ENCODE data around the gene SUCLG2. TPM values are rescaled to one million over a fixed set of nuclear protein-coding genes. Genes with fewer than 3 reads are reported as not detected.

SUCLG2 gene
- total RNA-seq, 2 experiments from 2014 or later: 81.3 to 85.3 TPM

GRCh38 chr3:67384016-67384415 lies 270.4 kb downstream of the SUCLG2 start:
- CTCF ChIA-PET: interaction anchor here (0.7 to 6.6 kb wide), 5 partner anchors 22 to 406 kb away, joined by 3 to 40 read pairs (median 6); no protein-coding TSS in a partner anchor
- peaks cover 9% of the 10 kb centered on the region for H3K9me3 Mint-ChIP-seq
- H3K27me3 Mint-ChIP-seq (ENCODE audit: low read depth): no peaks in the 10 kb centered on the region
- intact Hi-C loops (cut with micrococcal nuclease): loop anchor here (2.0 to 10.0 kb wide), 3 partner anchors 221 to 1491 kb away; no protein-coding TSS in a partner anchor
- H3K4me3 Mint-ChIP-seq: no peak overlapping the region
- H3K27ac Mint-ChIP-seq: no peak overlapping the region
- H3K36me3 Mint-ChIP-seq (ENCODE audit: low read depth): peaks cover 35% of the 10 kb centered on the region
- DNase-seq: no peak
- peaks cover 23% of the 10 kb centered on the region for H3K4me1 Mint-ChIP-seq (ENCODE audit: low read depth)

GRCh38 chr3:67383379-67383778 lies 271.0 kb downstream of the SUCLG2 start:
- peaks cover 9% of the 10 kb centered on the region for H3K9me3 Mint-ChIP-seq
- no peak for DNase-seq
- H3K4me1 Mint-ChIP-seq (ENCODE audit: low read depth): peaks cover 18% of the 10 kb centered on the region
- H3K4me3 Mint-ChIP-seq: no peak overlapping the region
- H3K27ac Mint-ChIP-seq: no peak overlapping the region
- intact Hi-C loops (cut with micrococcal nuclease): loop anchor here (10.0 kb wide), 2 partner anchors 861 to 1491 kb away; no protein-coding TSS in a partner anchor
- CTCF ChIA-PET: interaction anchor here (0.7 to 6.6 kb wide), 5 partner anchors 21 to 407 kb away, joined by 3 to 40 read pairs (median 6); no protein-coding TSS in a partner anchor
- H3K27me3 Mint-ChIP-seq (ENCODE audit: low read depth): no peaks in the 10 kb centered on the region
- H3K36me3 Mint-ChIP-seq (ENCODE audit: low read depth): peaks cover 31% of the 10 kb centered on the region

- no peak overlapping the region for H3K4me3 Mint-ChIP-seq
- H3K36me3 Mint-ChIP-seq (ENCODE audit: low read depth): peaks cover 31% of the 10 kb centered on the region
- H3K27me3 Mint-ChIP-seq (ENCODE audit: low read depth): no peaks in the 10 kb centered on the region
- peaks cover 9% of the 10 kb centered on the region for H3K9me3 Mint-ChIP-seq
- no peak for DNase-seq
- peaks cover 18% of the 10 kb centered on the region for H3K4me1 Mint-ChIP-seq (ENCODE audit: low read depth)
- intact Hi-C loops (cut with micrococcal nuclease): loop anchor here (10.0 kb wide), 2 partner anchors 862 to 1492 kb away; no protein-coding TSS in a partner anchor
- CTCF ChIA-PET: interaction anchor here (0.5 to 6.6 kb wide), 6 partner anchors 165 to 407 kb away, joined by 3 to 40 read pairs (median 6); no protein-coding TSS in a partner anchor
- no peak overlapping the region for H3K27ac Mint-ChIP-seq
Observed at GRCh38 chr3:67382536-67382935, 271.9 kb downstream of the SUCLG2 start.

- peak; percentile 35 for DNase-seq
- Mint-ChIP-seq H3K27ac (no peak overlapping the region), H3K36me3 (ENCODE audit: low read depth) (peaks cover 35% of the 10 kb centered on the region), H3K4me3 (no peak overlapping the region), H3K4me1 (ENCODE audit: low read depth) (peaks cover 14% of the 10 kb centered on the region), H3K27me3 (ENCODE audit: low read depth) (no peaks in the 10 kb centered on the region), H3K9me3 (peaks cover 6% of the 10 kb centered on the region)
- intact Hi-C loops (cut with micrococcal nuclease): loop anchor here (1.0 to 10.0 kb wide), 3 partner anchors 409 to 1493 kb away; no protein-coding TSS in a partner anchor
- CTCF ChIA-PET: interaction anchor here (0.5 to 6.6 kb wide), 4 partner anchors 9 to 408 kb away, joined by 3 to 40 read pairs (median 5); no protein-coding TSS in a partner anchor
Observed at GRCh38 chr3:67381667-67382272, 272.6 kb downstream of the SUCLG2 start.

GRCh38 chr3:67380118-67380517 lies 274.3 kb downstream of the SUCLG2 start:
- H3K4me1 Mint-ChIP-seq (ENCODE audit: low read depth): peaks cover 4% of the 10 kb centered on the region
- no peak for DNase-seq
- CTCF ChIA-PET: interaction anchor here (0.8 to 6.6 kb wide), 4 partner anchors 266 to 410 kb away, joined by 3 to 40 read pairs (median 4); no protein-coding TSS in a partner anchor
- intact Hi-C loops (cut with micrococcal nuclease): loop anchor here (10.0 kb wide), 2 partner anchors 865 to 1495 kb away; no protein-coding TSS in a partner anchor
- no peaks in the 10 kb centered on the region for H3K9me3 Mint-ChIP-seq
- no peaks in the 10 kb centered on the region for H3K27me3 Mint-ChIP-seq (ENCODE audit: low read depth)
- no peak overlapping the region for H3K4me3 Mint-ChIP-seq
- no peak overlapping the region for H3K27ac Mint-ChIP-seq
- H3K36me3 Mint-ChIP-seq (ENCODE audit: low read depth): peaks cover 35% of the 10 kb centered on the region

- Mint-ChIP-seq H3K4me3 (no peak overlapping the region), H3K27me3 (ENCODE audit: low read depth) (no peaks in the 10 kb centered on the region), H3K9me3 (no peaks in the 10 kb centered on the region), H3K36me3 (ENCODE audit: low read depth) (peaks cover 47% of the 10 kb centered on the region), H3K27ac (no peak overlapping the region), H3K4me1 (ENCODE audit: low read depth) (no peaks in the 10 kb centered on the region)
- intact Hi-C loops (cut with micrococcal nuclease): no loop called here
- CTCF ChIA-PET: interaction anchor here (0.6 to 1.1 kb wide), 2 partner anchors 405 to 446 kb away, joined by 3 to 7 read pairs; no protein-coding TSS in a partner anchor
- no peak for DNase-seq
Observed at GRCh38 chr3:67377299-67377698, 277.1 kb downstream of the SUCLG2 start.

GRCh38 chr3:67376416-67376815 lies 278.0 kb downstream of the SUCLG2 start:
- H3K27me3 Mint-ChIP-seq (ENCODE audit: low read depth): no peaks in the 10 kb centered on the region
- H3K9me3 Mint-ChIP-seq: no peaks in the 10 kb centered on the region
- intact Hi-C loops (cut with micrococcal nuclease): no loop called here
- H3K27ac Mint-ChIP-seq: no peak overlapping the region
- DNase-seq: no peak
- no peaks in the 10 kb centered on the region for H3K4me1 Mint-ChIP-seq (ENCODE audit: low read depth)
- CTCF ChIA-PET: interaction anchor here (0.6 kb wide), 1 partner anchor 446 kb away, joined by 7 read pairs; no protein-coding TSS in a partner anchor
- H3K4me3 Mint-ChIP-seq: no peak overlapping the region
- peaks cover 47% of the 10 kb centered on the region for H3K36me3 Mint-ChIP-seq (ENCODE audit: low read depth)

- no peak for DNase-seq
- intact Hi-C loops (cut with micrococcal nuclease): no loop called here
- Mint-ChIP-seq H3K9me3 (peaks cover under 1% of the 10 kb centered on the region), H3K4me1 (ENCODE audit: low read depth) (no peaks in the 10 kb centered on the region), H3K36me3 (ENCODE audit: low read depth) (peaks cover 47% of the 10 kb centered on the region), H3K4me3 (no peak overlapping the region), H3K27ac (no peak overlapping the region), H3K27me3 (ENCODE audit: low read depth) (no peaks in the 10 kb centered on the region)
- CTCF ChIA-PET: no interaction called here
Observed at GRCh38 chr3:67375976-67376375, 278.4 kb downstream of the SUCLG2 start.

GRCh38 chr3:67362686-67363085 lies 291.7 kb downstream of the SUCLG2 start:
- Mint-ChIP-seq H3K9me3 (peaks cover 2% of the 10 kb centered on the region), H3K36me3 (ENCODE audit: low read depth) (no peaks in the 10 kb centered on the region), H3K27me3 (ENCODE audit: low read depth) (no peaks in the 10 kb centered on the region), H3K27ac (no peak overlapping the region), H3K4me3 (no peak overlapping the region), H3K4me1 (ENCODE audit: low read depth) (peaks cover 35% of the 10 kb centered on the region)
- CTCF ChIA-PET: interaction anchor here (0.6 to 1.5 kb wide), 4 partner anchors 11 to 279 kb away, joined by 3 to 6 read pairs (median 5); no protein-coding TSS in a partner anchor
- intact Hi-C loops (cut with micrococcal nuclease): loop anchor here (1.0 to 10.0 kb wide), 2 partner anchors 13 to 1138 kb away; partner anchors contain the start of gene SLC25A26
- DNase-seq: peak; percentile 60

GRCh38 chr3:67361770-67362169 lies 292.6 kb downstream of the SUCLG2 start:
- no peak overlapping the region for H3K27ac Mint-ChIP-seq
- peaks cover 36% of the 10 kb centered on the region for H3K4me1 Mint-ChIP-seq (ENCODE audit: low read depth)
- intact Hi-C loops (cut with micrococcal nuclease): loop anchor here (1.0 to 10.0 kb wide), 2 partner anchors 12 to 1137 kb away; partner anchors contain the start of gene SLC25A26
- no peaks in the 10 kb centered on the region for H3K9me3 Mint-ChIP-seq
- H3K27me3 Mint-ChIP-seq (ENCODE audit: low read depth): no peaks in the 10 kb centered on the region
- CTCF ChIA-PET: interaction anchor here (0.8 to 1.5 kb wide), 3 partner anchors 12 to 248 kb away, joined by 4 to 6 read pairs (median 6); no protein-coding TSS in a partner anchor
- no peak overlapping the region for H3K4me3 Mint-ChIP-seq
- H3K36me3 Mint-ChIP-seq (ENCODE audit: low read depth): no peaks in the 10 kb centered on the region
- DNase-seq: no peak

GRCh38 chr3:67361323-67361722 lies 293.1 kb downstream of the SUCLG2 start:
- no peaks in the 10 kb centered on the region for H3K27me3 Mint-ChIP-seq (ENCODE audit: low read depth)

More at GRCh38 chr3:67361323-67361722, 293.1 kb downstream of the SUCLG2 start:
- no peak for DNase-seq
- CTCF ChIA-PET: no interaction called here
- Mint-ChIP-seq H3K4me1 (ENCODE audit: low read depth) (peaks cover 36% of the 10 kb centered on the region), H3K36me3 (ENCODE audit: low read depth) (no peaks in the 10 kb centered on the region), H3K27ac (no peak overlapping the region), H3K9me3 (no peaks in the 10 kb centered on the region), H3K4me3 (no peak overlapping the region)
- intact Hi-C loops (cut with micrococcal nuclease): loop anchor here (10.0 kb wide), 1 partner anchor 1137 kb away; the partner anchor contains the start of gene SLC25A26
